GM23338 (cell line): ENCODE measurements around the gene VGLL2. TPM values are rescaled to one million over a fixed set of nuclear protein-coding genes. Genes with fewer than 3 reads are reported as not detected.

Experiments
- ATAC-seq: fragments of 200-7000 bp; cut with Tn5 transposase; 3 replicates; pipeline ENCODE4 v1.9.1; 2020
- DNase-seq: peaks from one replicate; pipeline ENCODE4 v3.0.0-alpha.2; 2015; ENCODE audit warnings: low spot score
- H2AFZ ChIP-seq: fragments of 200-600 bp; sonication (generic); 2 replicates; pipeline ENCODE4 v1.8.0; 2016; ENCODE audit warnings: antibody characterized with exemption, mild to moderate bottlenecking, moderate library complexity
- H3F3A ChIP-seq: fragments of 200-600 bp; sonication (generic); replicated peaks from 2 replicates; pipeline ENCODE4 v1.8.0; 2017; ENCODE audit warnings: antibody characterized with exemption, mixed run types, low read depth
- H3K27ac ChIP-seq: fragments of 200-600 bp; sonication (generic); 2 replicates; pipeline ENCODE4 v1.6.1; 2016; ENCODE audit warnings: low read depth
- H3K27me3 ChIP-seq: fragments of 200-600 bp; sonication (generic); 2 replicates; pipeline ENCODE4 v1.8.0; 2016; ENCODE audit warnings: mild to moderate bottlenecking, mixed run types, moderate library complexity; ENCODE audit not compliant: insufficient read depth
- H3K36me3 ChIP-seq: fragments of 200-600 bp; sonication (generic); 2 replicates; pipeline ENCODE4 v1.8.0; 2016; ENCODE audit warnings: mild to moderate bottlenecking; ENCODE audit not compliant: insufficient read depth
- H3K4me1 ChIP-seq: fragments of 200-600 bp; sonication (generic); 2 replicates; pipeline ENCODE4 v1.8.0; 2016; ENCODE audit warnings: mild to moderate bottlenecking, moderate library complexity; ENCODE audit not compliant: insufficient read depth
- H3K4me2 ChIP-seq: fragments of 200-600 bp; sonication (generic); 2 replicates; pipeline ENCODE4 v1.7.1; 2017; ENCODE audit warnings: mixed run types
- H3K4me3 ChIP-seq: fragments of 200-600 bp; sonication (generic); 2 replicates; pipeline ENCODE4 v1.6.1; 2016; ENCODE audit warnings: mixed run types
- H3K79me2 ChIP-seq: fragments of 200-600 bp; sonication (generic); replicated peaks from 2 replicates; pipeline ENCODE4 v1.8.0; 2017; ENCODE audit warnings: mild to moderate bottlenecking; ENCODE audit not compliant: insufficient read depth
- H3K9me2 ChIP-seq: fragments of 200-600 bp; sonication (generic); 2 replicates; pipeline ENCODE4 v1.8.0; 2017; ENCODE audit not compliant: insufficient read depth
- H4K20me1 ChIP-seq: fragments of 200-600 bp; sonication (generic); replicated peaks from 2 replicates; pipeline ENCODE4 v1.8.0; 2017; ENCODE audit warnings: mild to moderate bottlenecking; ENCODE audit not compliant: insufficient read depth
- H3K27ac Mint-ChIP-seq: 2 replicates; pipeline ENCODE4 v1.8.0; 2020; ENCODE audit warnings: inconsistent platforms, mild to moderate bottlenecking, moderate library complexity, mixed read lengths
- H3K27me3 Mint-ChIP-seq: 3 replicates; pipeline ENCODE4 v1.8.0; 2022; ENCODE audit warnings: low read depth, mild to moderate bottlenecking, moderate library complexity, mixed read lengths, inconsistent platforms; ENCODE audit not compliant: insufficient read depth, poor library complexity
- H3K36me3 Mint-ChIP-seq: 3 replicates; pipeline ENCODE4 v1.8.0; 2021; ENCODE audit warnings: low read depth, mild to moderate bottlenecking, inconsistent platforms, moderate library complexity, mixed read lengths
- H3K4me1 Mint-ChIP-seq: 3 replicates; pipeline ENCODE4 v1.8.0; 2020; ENCODE audit warnings: mild to moderate bottlenecking, inconsistent platforms, mixed read lengths
- H3K4me3 Mint-ChIP-seq: 3 replicates; pipeline ENCODE4 v1.8.0; 2021; ENCODE audit warnings: moderate library complexity, mild to moderate bottlenecking, inconsistent platforms, mixed read lengths
- H3K9me3 Mint-ChIP-seq: 3 replicates; pipeline ENCODE4 v1.8.0; 2020; ENCODE audit warnings: moderate library complexity, mild to moderate bottlenecking, inconsistent platforms, mixed read lengths
- ETS1 ChIP-seq: IDR thresholded peaks from 2 replicates; pipeline ENCODE4 v1.6.1; 2016; ENCODE audit warnings: antibody characterized with exemption
- EZH2 ChIP-seq: fragments of 200-600 bp; sonication (generic); IDR thresholded peaks from one replicate; pipeline ENCODE4 v1.8.0; 2017; ENCODE audit warnings: antibody characterized with exemption, mild to moderate bottlenecking, low read depth; ENCODE audit not compliant: unreplicated experiment
- EZH2phosphoT487 ChIP-seq: fragments of 200-600 bp; sonication (generic); IDR thresholded peaks from one replicate; pipeline ENCODE4 v1.8.1; 2018; ENCODE audit warnings: antibody characterized with exemption; ENCODE audit not compliant: unreplicated experiment
- NANOG ChIP-seq: IDR thresholded peaks from 2 replicates; pipeline ENCODE4 v1.6.1; 2016; ENCODE audit warnings: antibody characterized with exemption, borderline replicate concordance
- REST ChIP-seq: IDR thresholded peaks from one replicate; pipeline ENCODE4 v1.6.1; 2018; ENCODE audit warnings: antibody characterized with exemption; ENCODE audit not compliant: unreplicated experiment
- STAT1 ChIP-seq: IDR thresholded peaks from one replicate; pipeline ENCODE4 v1.6.1; 2016; ENCODE audit warnings: antibody characterized with exemption; ENCODE audit not compliant: unreplicated experiment
- ZNF114 ChIP-seq: fragments of 250-450 bp; sonication (Bioruptor Pico); IDR thresholded peaks from 2 replicates; pipeline ENCODE4 v1.5.0; 2020; ENCODE audit warnings: mild to moderate bottlenecking, moderate library complexity
- ZNF462 ChIP-seq: fragments of 250-450 bp; sonication (Bioruptor Pico); IDR thresholded peaks from 2 replicates; pipeline ENCODE4 v1.5.0; 2020; ENCODE audit warnings: mild to moderate bottlenecking, moderate library complexity
- polyA plus RNA-seq: library from polyadenylated mRNA; unstranded; fragments of >200 nt; fragmentation: Nextera tagmentation; extraction: Ambion mirVana; gene quantifications from 2 replicates; pipeline ENCODE4 v1.2.1, GENCODE V29; 2016
- total RNA-seq: library from RNA; depleted of rRNA; stranded (reverse); fragments of >200 nt; shearing (Covaris generic); gene quantifications from 2 replicates; pipeline ENCODE4 v1.2.3, GENCODE V29; 2014

The VGLL2 gene
- total and polyA plus RNA-seq, 2 experiments from 2014 or later = not detected

- TF ChIP-seq STAT1 (no peak), NANOG (no peak), EZH2phosphoT487 (no peak), REST (no peak), ETS1 (no peak), EZH2 (no peak), ZNF114 (no peak)
Observed at GRCh38 chr6:117304446-117304845, 39.1 kb downstream of the VGLL2 start (continued).

GRCh38 chr6:117306227-117306790 is 41.0 kb downstream of the VGLL2 start:
- Histone ChIP-seq H3K4me3 (no peak overlapping the region), H2AFZ (no peak overlapping the region; the same call in 1 of the 2 replicates), H3K79me2 (no peaks in the 10 kb centered on the region), H4K20me1 (no peaks in the 10 kb centered on the region), H3K9me2 (no peaks in the 10 kb centered on the region), H3K27me3 (no peaks in the 10 kb centered on the region), H3K4me2 (no peak overlapping the region), H3K36me3 (no peaks in the 10 kb centered on the region), H3K4me1 (no peaks in the 10 kb centered on the region), H3K27ac (no peak overlapping the region), H3F3A (no peaks in the 10 kb centered on the region)
- H3K4me1 Mint-ChIP-seq = peaks cover 5% of the 10 kb centered on the region; the same call in 2 of the 3 replicates
- peak; percentile 14 for DNase-seq
- no peaks in the 10 kb centered on the region for H3K9me3 Mint-ChIP-seq
- no peak overlapping the region for H3K27ac Mint-ChIP-seq
- H3K27me3 Mint-ChIP-seq = no peaks in the 10 kb centered on the region
- H3K4me3 Mint-ChIP-seq = no peak overlapping the region
- peak; percentile 68 for ATAC-seq
- TF ChIP-seq NANOG = no peak
- no peaks in the 10 kb centered on the region for H3K36me3 Mint-ChIP-seq

GRCh38 chr6:117307655-117308054 is 42.3 kb downstream of the VGLL2 start:
- no peak overlapping the region for H2AFZ ChIP-seq
- TF ChIP-seq ZNF462 (CRISPR knock-in tag) (no peak), EZH2 (no peak)

More at GRCh38 chr6:117307655-117308054, 42.3 kb downstream of the VGLL2 start:
- no peaks in the 10 kb centered on the region for H3K36me3 ChIP-seq
- H3K9me2 ChIP-seq = no peaks in the 10 kb centered on the region
- no peaks in the 10 kb centered on the region for H3K79me2 ChIP-seq
- no peak overlapping the region for H3K27ac Mint-ChIP-seq
- H3F3A ChIP-seq = no peaks in the 10 kb centered on the region
- no peak overlapping the region for H3K4me2 ChIP-seq
- no peaks in the 10 kb centered on the region for H3K4me1 ChIP-seq
- H3K9me3 Mint-ChIP-seq = no peaks in the 10 kb centered on the region
- peaks cover 9% of the 10 kb centered on the region for H3K4me1 Mint-ChIP-seq
- H4K20me1 ChIP-seq = no peaks in the 10 kb centered on the region
- H3K4me3 Mint-ChIP-seq = no peak overlapping the region
- no peak for DNase-seq
- H3K4me3 ChIP-seq = no peak overlapping the region
- no peak overlapping the region for H3K27ac ChIP-seq
- H3K27me3 Mint-ChIP-seq = no peaks in the 10 kb centered on the region
- no peaks in the 10 kb centered on the region for H3K27me3 ChIP-seq
- H3K36me3 Mint-ChIP-seq = no peaks in the 10 kb centered on the region
- ATAC-seq = no peak
